ENCODE results near the gene ADAMTS2.
"Not testable (repeated sequence)": the region's sequence is repeated elsewhere in the genome, so short reads cannot be mapped to it uniquely, and the experiment has no call there.

The ADAMTS2 gene

DNA sequence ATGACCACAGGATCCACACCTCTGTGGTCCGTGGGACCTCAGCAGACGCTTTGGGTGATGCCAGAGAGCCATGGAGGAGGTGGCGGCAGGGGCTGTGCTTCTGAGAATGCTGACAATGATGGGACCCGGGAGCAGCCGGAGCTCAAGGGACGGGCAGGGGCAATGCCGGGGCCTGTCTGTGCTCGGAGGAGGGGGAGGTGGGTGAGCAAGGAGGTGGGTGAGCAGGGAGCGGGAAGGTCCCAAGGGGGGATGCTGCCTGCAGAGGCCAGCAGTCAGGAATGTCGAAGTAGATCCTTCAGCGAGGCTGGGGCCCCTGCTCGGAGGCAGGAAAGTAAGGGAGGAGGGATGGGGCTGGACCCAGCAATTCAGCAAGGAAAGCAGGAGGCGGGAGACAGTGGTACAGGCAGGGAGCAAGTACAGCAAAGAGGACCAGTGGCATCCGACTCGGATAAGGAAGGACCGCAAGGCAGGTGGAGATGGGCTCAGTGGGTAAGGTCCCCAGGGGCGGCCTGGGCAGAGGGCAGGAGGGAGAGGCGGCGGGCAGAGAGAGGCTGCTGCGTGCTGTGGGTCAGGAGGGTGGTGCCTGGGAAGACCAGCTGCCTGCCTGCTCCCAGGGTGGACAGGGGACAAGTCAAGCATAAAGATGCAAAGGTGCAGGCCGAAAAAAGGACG, 49.0 kb downstream of the ADAMTS2 start:
- DNase-seq (ENCODE audit: low spot score) = no peak

DNA sequence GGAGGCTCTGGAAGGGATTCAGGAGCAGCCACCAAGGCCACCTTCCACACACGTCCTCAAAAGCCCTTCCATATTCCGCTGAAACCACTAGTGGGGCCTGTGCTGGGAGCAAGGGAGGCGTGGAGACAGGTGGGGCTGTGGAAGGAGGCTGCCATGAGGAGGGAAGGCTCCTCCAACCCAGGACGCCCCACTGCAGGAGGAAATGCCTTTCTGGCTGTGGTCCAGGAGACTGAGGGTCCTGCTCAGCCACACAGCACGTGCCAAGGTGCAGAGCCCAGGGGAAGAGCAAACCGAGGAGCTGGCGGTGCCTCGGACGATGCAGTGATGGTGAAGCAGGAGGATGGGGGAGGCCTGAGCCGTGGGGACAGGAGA, 49.5 kb downstream of the ADAMTS2 start:
- DNase-seq (ENCODE audit: low spot score) = no peak

DNA sequence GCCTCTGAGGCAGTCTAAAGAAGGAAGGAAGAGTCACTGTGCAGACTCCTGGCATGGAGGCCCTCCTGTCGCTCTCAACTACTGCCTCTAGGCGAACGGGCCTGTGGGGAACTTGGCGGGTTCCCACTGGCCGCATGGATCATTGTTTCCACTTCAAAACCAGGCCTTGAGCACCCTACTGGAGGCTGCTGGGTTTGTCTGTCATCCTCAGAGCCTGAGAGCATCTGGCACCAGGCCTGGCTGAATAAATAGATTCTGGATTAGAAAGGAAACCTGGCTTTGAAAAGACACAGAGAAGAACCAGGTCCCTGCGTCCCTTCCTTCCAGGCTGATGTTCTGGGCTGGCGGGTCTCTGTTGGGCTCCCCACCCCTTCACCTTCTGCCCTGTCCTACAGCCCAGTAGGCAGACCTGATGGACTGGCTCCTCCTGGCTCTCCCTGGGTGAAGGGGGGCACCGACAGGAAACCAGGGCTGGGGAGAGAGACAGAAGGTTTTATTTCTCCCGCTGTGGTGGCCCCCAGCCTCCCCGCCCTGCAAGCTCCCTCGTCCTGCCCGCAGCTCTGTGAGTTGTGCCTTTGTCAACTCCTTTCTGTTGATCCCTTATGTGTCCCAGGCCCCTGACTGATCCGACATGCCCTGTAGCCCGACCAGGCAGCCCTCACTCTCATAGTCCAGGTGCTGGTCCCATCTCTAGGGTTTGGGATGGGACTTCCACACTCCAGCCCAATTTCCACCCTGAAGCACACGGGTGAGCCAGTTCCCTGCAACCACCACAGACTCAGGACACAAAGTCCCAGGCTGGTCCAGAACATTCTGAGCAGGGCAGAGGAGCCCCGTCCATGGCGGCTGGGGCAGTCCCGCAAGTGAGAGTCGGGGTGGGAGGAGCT, 50.1 kb downstream of the ADAMTS2 start:
- DNase-seq (ENCODE audit: low spot score) = no peak

DNA sequence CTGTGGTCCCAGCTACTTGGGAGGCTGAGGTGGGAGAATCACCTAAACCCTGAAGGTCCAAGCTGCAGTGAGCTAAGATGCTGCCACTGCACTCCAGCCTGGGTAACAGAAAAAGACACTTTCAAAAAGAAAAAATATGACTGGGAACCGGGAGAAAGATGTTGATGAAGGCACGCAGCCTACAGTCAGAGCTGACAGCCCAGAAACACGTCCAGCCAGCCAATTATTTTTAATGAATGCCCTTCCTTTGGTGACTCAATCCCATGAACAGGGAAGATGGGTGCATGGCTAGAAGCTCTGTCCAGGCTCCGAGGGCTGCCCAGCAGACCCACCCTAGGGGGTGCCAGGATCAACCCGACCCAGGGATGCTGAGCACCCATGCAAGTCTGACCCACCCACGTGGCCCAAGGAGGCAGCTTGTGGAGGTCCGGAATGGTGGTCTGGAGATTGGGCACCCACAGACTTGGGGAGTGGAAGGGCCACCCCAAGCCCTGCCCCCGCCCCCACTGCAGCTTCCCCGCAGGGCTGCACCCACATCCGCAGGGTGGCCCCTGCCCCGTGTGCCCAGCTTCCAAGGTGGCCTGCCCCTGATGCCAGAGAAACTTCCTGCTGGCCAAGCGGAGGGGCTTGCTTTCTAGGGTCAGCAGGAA, 51.0 kb downstream of the ADAMTS2 start:
- DNase-seq (ENCODE audit: low spot score) = no peak

DNA sequence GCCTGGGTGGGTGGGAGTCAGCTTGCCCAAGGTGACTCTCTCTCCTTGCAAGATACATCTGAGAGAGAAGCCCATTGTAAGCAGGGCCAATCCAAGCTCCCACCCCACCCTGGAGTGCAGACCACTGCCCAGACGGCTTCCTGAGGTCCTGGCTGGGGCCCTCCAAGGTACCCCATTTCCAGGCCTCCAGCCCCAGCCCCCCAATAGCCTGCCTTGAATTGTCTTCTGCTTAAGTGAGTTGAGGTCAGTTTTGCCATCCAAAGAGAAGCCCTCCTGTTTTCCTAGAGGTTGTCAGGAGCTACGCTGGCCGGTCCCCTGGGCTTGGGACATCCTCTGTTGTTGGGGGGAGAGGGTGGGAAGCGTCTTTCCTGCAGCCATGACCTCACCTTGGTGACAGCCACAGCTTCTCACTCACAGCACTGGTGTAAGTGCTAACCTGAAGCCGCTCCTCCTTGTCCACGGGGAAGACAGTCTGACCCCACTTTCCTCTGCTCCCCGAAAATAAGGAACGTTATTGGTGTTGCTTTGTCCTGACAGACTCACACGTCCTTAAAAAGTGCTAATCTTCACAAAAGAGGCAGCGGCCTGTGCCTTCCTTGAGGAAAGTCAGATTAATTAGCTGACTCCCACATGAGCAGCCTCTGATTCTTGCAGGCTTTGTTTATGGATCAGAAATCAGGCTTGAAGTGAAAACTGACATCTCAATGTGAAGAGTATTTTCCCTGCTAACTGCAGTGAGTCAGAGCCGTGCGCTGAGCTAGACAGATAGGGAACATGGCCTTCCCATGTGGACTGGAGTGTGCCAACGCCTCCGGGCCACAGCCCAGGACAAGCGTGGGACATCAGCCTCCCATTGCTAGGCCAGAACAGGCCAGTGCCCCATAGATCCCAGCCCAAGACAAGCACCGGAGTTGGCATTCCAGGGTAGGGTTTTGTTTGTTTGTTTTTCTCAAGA, 52.3 kb downstream of the ADAMTS2 start:
- no peak for DNase-seq (ENCODE audit: low spot score)

DNA sequence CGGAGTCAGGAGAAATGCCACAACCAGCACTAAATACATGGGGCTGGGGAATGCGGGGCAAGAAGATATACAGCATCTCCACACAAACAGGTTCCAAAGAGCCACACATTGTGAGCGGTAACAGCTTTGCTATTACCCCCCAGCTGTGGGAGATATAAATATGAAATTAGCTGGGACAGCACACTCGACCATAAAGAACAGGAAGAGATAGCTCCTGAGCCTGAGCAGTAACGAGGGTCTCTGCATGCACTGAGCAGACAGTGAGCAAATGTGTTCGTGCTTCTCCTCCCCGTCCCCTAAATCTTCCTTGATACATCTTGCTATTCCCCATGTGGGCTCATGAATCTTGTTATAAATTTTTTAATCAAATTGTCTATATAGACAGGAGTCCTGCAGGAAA, 53.1 kb downstream of the ADAMTS2 start:
- DNase-seq (ENCODE audit: low spot score) = no peak

DNA sequence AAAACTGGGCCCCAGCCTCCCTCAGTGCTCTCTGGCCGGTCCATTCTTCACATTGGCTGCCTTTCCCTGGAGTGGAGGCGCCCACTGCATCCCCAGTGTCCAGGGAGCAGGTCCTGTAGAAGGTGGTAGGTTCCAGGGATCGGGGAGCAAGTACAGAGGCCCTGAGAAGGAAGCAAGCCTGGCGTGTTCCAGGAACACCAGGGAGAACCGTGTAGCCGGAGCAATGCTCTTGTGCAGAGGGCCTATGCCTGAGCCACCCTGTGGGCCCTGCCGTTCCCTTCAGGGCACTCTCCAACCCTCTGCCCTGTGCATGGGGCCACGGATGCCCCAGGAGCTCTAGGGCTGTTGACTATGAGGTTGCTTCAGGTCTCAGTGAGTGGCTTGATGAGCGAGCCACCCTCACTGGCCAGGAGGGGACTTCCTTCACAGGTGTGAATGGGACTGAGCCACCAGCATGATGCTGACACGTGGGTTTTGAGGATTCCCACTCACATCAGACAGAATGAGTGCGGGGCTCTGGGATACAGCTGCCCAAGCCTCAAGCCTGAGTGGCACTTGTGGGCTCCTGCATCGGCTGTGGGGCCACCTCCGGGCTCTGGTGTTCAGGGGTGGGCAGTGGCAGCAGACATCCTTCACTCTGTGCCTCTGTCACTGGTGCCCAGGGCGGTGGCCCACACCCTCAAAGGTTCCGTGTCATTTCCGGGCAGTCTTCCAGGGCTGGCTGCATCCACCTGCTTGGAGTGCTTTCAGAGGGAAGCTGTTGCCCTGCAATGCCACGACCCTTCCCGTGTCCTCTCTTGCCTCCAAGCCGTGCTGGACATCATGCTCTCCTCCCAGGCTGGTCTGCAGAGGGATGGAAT, 54.4 kb downstream of the ADAMTS2 start:
- no peak for DNase-seq (ENCODE audit: low spot score)

DNA sequence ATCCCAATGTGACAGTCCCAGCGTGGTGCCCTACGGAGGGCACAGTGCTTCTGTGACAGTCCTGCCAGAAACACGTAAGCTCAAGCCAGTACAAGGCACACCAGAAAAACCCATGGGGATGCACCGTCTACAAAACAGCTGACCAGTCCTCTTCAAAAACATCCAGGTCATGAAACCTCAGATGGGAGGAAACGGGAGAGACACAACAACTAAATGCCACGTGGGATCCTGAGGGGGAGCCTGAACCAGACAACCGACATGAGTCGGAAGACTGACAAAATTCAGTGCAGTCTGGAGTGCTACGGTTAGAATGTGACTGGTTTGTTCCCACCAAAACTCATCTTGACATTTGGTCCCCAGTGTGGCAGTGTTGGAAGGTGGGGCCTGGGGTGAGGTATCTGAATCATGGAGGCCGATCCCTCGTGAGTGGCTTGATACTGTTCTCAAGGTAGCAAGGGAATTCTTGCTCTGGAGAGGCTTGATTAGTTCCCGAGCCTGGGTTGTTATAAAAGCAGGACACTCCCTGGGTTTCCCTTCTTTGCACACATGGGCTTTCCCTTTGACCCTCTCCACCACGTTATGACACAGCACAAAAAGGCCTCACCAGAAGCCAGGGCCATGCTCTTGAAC, 55.4 kb downstream of the ADAMTS2 start:
- no peak for DNase-seq (ENCODE audit: low spot score)

DNA sequence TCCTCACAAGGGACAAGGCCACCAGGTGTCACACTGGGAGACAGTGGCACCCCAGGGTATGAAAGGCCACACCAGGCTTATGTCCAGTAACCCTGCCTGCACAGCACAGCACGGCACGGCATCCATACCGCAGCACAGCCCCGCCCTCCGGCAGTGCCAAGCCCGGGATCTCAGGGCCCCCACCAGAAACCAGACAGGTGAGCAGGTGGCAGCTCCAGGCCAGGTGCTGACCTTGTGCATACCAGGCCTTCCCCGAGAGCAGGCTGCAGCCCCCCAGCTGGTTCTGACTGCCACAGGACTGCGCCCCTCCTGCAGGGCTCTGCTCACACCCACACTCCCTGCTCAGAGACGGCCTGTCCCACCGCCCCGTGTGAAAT, 56.5 kb downstream of the ADAMTS2 start:
- DNase-seq (ENCODE audit: low spot score) = no peak

DNA sequence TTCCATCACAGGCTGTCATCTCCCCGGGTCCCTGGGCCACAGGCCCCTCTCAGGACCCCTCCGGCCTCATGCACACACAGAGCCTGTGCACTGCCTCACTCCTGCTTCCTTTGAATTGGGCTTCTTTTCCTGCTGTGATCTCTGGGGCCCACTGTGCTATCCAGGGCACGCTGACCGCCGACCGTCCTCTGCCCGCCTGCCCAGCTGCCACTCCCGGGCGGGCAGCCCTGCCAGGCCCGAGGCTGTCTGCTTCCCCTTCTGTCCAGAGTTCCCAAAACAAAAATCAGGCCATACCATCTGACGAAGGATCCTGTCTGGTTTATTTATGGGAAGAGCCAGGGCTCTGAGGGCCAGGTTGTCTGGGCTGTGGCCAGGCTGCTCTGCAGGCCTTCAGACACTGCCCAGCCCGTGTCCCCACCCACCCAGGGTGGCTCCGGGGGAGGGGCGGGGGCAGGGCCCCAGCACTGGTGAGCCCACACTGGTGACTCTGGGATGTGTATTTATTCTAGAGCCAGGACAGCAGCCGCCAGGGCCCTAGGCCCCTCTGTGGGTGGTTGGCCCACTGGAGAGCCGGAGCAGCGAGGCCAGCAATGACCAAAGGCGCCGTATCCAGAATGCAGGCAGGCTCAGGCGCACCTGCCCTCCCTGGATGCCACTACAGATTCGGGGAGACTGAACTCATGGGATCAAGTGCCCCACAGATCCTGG, 57.0 kb downstream of the ADAMTS2 start:
- no peak for DNase-seq (ENCODE audit: low spot score)

DNA sequence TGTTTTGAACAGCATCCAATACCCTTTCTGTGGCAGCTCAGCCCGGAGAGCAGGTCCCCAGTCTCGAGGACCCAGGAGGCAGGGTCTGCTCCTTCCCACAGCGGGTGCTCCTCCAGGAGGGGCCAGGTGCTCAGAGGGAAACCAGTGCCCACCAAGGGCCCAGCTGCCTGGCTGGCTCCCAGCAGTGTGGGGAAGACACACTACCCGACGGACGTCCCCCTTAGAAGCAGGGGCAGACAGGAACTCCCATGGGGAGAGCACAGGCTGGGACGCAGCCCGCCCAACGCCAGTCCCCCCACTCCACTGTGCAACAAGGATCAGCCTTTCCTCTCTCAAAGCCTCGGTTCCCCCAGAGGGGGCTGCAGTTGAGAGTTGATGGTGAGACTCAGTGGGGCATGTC, 57.6 kb downstream of the ADAMTS2 start:
- DNase-seq (ENCODE audit: low spot score) = no peak

DNA sequence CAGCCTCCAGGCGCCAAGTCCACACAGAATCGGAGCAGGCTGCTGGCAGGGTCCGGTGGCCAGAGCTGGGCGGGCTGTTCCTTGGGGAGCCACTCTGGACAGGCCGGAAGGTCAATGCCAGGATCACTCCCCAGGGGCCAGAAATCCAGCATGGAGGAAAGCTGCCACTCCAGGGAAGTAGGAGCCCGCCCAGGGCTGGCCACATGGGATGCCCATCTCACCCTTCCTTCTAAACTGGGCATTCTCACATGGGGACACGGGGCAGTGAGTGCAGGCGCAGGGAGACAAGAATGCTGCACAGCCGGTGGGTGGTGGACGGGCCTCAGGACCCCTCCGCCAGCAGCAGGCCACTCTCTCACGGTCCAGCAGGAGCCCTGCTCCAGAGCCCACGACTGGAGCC, 58.2 kb downstream of the ADAMTS2 start:
- no peak for DNase-seq (ENCODE audit: low spot score)

DNA sequence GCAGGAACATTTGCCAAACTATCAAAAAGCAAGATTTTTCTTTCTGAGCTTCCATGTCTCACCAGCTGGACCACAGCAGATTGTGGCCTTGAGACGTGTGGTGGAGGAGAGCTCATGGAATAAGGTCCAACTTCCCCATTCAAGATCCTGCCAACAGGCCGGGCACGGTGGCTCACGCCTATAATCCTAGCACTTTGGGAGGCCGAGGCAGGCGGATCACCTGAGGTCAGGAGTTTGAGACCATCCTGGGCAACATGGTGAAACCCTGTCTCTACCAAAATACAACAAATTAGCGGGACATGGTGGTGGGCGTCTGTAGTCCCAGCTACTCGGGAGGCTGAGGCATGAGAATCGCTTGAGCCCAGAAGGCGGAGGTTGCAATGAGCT, 59.5 kb downstream of the ADAMTS2 start:
- DNase-seq (ENCODE audit: low spot score) = not testable (repeated sequence)

DNA sequence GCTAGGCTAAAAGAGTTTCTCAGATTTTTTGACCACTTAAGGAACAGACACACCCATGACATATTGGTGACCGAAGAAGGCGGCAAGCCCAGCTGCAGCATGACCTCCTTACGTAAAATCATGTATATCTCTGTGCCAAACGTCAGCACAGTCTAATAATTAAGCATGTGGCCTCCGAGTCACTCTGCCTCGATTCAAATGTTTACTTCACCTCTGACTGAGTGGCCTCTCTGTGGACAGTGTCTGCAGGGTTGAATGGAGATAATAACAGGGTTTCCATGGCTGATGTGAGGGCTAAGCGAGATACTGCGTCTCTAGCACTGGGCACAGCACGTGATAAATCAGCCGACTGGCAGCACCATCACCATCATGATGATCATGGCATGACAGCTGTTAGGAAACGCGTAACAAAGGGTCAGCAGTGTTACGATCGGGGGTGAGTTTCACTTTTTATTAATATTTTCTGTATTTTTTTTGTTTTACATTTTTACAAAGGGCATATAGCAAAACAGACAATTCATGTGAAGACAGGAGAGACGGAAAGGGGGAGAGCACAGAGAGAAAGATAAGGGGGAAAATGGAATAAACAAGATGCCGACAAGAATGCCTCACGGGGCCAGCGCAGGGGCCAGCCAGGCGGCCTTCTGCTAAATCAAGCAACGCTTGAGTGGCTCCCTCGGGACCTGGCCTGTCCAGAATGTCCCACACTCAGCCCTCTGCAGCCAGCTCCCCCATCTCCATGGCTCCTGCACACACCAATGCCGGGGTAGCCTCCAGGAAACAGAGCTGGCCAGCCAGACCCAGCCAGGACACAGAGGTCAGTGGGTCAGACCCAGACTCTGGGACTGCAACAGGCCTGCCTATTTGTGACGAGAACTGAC, 60.3 kb downstream of the ADAMTS2 start:
- DNase-seq (ENCODE audit: low spot score) = no peak

DNA sequence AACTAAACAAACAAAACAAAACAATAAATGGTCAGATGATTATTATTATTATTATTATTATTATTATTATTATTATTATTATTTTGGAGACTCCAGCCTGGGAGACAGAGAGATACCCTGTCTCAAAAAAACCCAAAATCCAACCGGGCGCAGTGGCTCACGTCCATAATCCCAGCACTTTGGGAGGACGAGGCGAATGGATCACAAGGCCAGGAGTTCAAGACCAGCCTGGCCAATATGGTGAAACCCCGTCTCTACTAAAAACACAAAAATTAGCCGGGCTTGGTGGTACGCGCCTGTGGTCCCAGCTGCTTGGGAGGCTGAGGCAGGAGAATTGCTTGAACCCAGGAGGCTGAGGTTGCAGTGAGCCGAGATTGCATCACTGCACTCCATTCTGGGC, 61.4 kb downstream of the ADAMTS2 start:
- DNase-seq (ENCODE audit: low spot score) = not testable (repeated sequence)

DNA sequence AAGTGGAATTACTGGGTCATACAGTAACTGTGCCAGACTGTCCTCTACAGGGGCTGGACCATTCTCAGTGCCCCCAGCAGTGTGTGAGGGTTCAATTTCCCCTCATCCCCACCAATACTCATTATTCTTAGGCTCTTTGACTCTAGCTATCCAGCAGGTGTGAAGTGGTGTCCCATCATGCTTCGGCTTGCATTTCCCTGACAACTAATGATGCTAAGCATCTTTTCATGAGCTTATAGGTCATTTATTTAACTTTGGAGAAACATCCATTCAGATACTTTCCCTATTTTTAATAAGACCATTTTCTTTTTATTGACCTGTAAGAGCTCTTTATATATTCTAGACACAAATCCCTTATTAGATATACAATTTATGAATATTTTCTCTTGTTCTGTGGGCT, 63.6 kb downstream of the ADAMTS2 start:
- no peak for DNase-seq (ENCODE audit: low spot score)

DNA sequence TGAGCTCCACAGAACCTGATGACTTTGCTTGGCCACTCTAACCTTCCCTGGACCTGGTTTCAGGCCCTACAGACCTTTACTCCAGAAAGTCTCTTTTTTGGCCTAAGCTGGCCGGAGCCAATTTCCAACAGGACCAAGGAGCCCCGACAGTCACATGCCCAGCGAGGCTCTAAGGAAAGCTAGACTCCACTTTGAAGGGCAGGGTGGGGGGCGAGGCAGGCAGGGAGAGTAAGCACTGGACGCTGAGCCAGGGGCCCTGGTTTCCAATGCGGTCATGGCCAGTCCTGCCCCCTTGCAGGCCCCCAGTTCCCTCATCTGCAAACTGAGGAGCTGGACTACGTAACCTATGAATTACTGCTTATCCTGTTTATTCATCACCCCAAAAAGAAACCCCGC, 65.2 kb downstream of the ADAMTS2 start:
- DNase-seq (ENCODE audit: low spot score) = no peak

DNA sequence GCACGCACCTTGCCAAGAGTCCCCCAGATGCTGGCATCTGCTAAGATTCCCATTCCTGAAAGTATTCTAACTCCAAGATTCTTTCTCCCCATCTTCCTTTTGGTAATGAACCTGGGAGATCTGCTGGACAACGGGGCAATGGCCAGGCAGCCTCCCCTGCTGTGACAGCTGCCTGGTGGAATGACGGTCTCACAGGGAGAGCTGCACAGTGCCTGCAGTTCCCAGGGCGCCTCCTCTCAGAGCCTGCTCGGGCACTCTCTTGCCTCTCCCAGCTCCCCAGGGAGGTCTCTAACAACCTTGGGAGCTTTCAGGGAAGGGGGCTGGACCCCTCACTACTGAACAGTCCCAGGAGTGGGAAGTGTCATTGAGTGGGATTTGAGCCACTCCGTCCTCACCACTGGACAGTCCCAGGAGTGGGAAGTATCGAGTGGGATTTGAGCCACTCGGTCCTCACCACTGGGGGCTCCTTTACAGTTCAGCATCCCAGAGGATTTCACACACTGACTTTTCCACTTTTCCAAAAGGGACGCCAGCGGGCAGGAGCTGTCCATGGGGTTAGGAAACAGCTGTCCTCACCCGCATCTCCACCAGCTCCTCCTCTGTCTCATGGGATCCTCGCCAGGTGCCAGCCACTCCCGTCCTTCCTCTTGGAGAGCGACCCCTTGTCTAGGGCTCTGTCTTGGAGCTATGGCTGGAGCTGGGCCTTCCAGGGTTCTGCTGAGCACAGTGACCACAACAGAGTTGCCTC, 65.7 kb downstream of the ADAMTS2 start:
- DNase-seq (ENCODE audit: low spot score) = no peak

Data from hematopoietic multipotent progenitor cell treated with erythropoietin and hydrocortisone succinate and interleukin-3 and kit ligand, for 15 days (in vitro differentiated cells).